IMR-90 (cell line): ENCODE measurements around the gene GRK5. TPM values are rescaled to one million over a fixed set of nuclear protein-coding genes. Genes with fewer than 3 reads are reported as not detected.
A peak's percentile ranks its signal among the peaks of the same experiment; 100 is the strongest.

Experiments
- ATAC-seq: fragments of 200-7000 bp; cut with Tn5 transposase; 2 replicates; pipeline ENCODE4 v1.9.1; 2020; ENCODE audit warnings: low read depth, mild to moderate bottlenecking, moderate library complexity
- BruUV-seq: library from RNA; stranded (reverse); fragments of 400-500 nt; replicated peaks from 2 replicates; lab custom pipeline; 2021; lab: Mats Ljungman, UMichigan
- CTCF ChIA-PET: fragments of 300-600 bp; formaldehyde crosslinking; extraction: SDS; loops from one replicate; lab custom pipeline; 2021; ENCODE audit warnings: antibody characterized with exemption; lab: Yijun Ruan, JAX
- POLR2A ChIA-PET: fragments of 300-600 bp; sonication (Branson Sonifier 250); formaldehyde crosslinking; loops from one replicate; lab custom pipeline; 2022; ENCODE audit warnings: antibody characterized with exemption; ENCODE audit not compliant: unreplicated experiment; lab: Charles Lee
- DNase-seq: peaks from one replicate; pipeline ENCODE4 v3.0.0; 2013
- H2AFZ ChIP-seq: replicated peaks from 2 replicates; pipeline ENCODE3; 2013; ENCODE audit warnings: low read length, mild to moderate bottlenecking; ENCODE audit not compliant: poor library complexity
- H2AK5ac ChIP-seq: 2 replicates; pipeline ENCODE4 v1.6.1; 2013; ENCODE audit warnings: low read depth, low read length, inconsistent platforms
- H2AK9ac ChIP-seq: replicated peaks from 2 replicates; pipeline ENCODE3; 2013; ENCODE audit warnings: mild to moderate bottlenecking, low read depth, low read length, moderate library complexity; ENCODE audit not compliant: poor library complexity
- H2BK120ac ChIP-seq: 2 replicates; pipeline ENCODE4 v1.6.1; 2013; ENCODE audit warnings: low read depth, low read length, inconsistent platforms
- H2BK15ac ChIP-seq: 3 replicates; pipeline ENCODE4 v1.6.1; 2013; ENCODE audit warnings: low read depth, low read length, inconsistent platforms
- H2BK20ac ChIP-seq: 2 replicates; pipeline ENCODE4 v1.6.1; 2013; ENCODE audit warnings: low read depth, mild to moderate bottlenecking, inconsistent platforms, low read length, moderate library complexity
- H2BK5ac ChIP-seq: 2 replicates; pipeline ENCODE4 v1.6.1; 2013; ENCODE audit warnings: mild to moderate bottlenecking, low read depth, low read length, inconsistent platforms; ENCODE audit not compliant: poor library complexity, severe bottlenecking
- H3K14ac ChIP-seq: replicated peaks from 2 replicates; pipeline ENCODE4 v1.6.1; 2013; ENCODE audit warnings: low read depth, low read length, inconsistent platforms
- H3K18ac ChIP-seq: 2 replicates; pipeline ENCODE4 v1.6.1; 2013; ENCODE audit warnings: low read depth, low read length, control low read depth
- H3K23ac ChIP-seq: 2 replicates; pipeline ENCODE4 v1.6.1; 2013; ENCODE audit warnings: low read depth, low read length, inconsistent platforms
- H3K27ac ChIP-seq: 2 replicates; pipeline ENCODE4 v1.5.1; 2013; ENCODE audit warnings: mild to moderate bottlenecking, control low read depth, low read length; ENCODE audit not compliant: insufficient read depth
- H3K27me3 ChIP-seq: 2 replicates; pipeline ENCODE4 v1.6.1; 2013; ENCODE audit warnings: low read length; ENCODE audit not compliant: control insufficient read depth, insufficient read depth
- H3K36me3 ChIP-seq: 2 replicates; pipeline ENCODE4 v1.6.1; 2013; ENCODE audit warnings: low read length, mixed read lengths; ENCODE audit not compliant: control insufficient read depth, insufficient read depth
- H3K4ac ChIP-seq: 2 replicates; pipeline ENCODE4 v1.6.1; 2013; ENCODE audit warnings: low read depth, low read length, inconsistent platforms
- H3K4me1 ChIP-seq: 2 replicates; pipeline ENCODE4 v1.6.1; 2013; ENCODE audit warnings: low read length, mixed read lengths; ENCODE audit not compliant: control insufficient read depth, insufficient read depth
- H3K4me2 ChIP-seq: 2 replicates; pipeline ENCODE4 v1.6.1; 2013; ENCODE audit warnings: low read depth, mild to moderate bottlenecking, control low read depth, low read length, moderate library complexity
- H3K4me3 ChIP-seq: 2 replicates; pipeline ENCODE4 v1.5.1; 2013; ENCODE audit warnings: low read depth, mild to moderate bottlenecking, control low read depth, low read length, moderate library complexity; ENCODE audit not compliant: insufficient read depth
- H3K56ac ChIP-seq: 2 replicates; pipeline ENCODE4 v1.6.1; 2013; ENCODE audit warnings: low read length, inconsistent platforms; ENCODE audit not compliant: insufficient read depth; ENCODE audit errors: extremely low read depth
- H3K79me1 ChIP-seq, 2 experiments: 2 replicates each; pipeline ENCODE4 v1.6.1; 2013; ENCODE audit warnings: low read length in 2 of 2, inconsistent platforms in 1 of 2, low read depth in 1 of 2
- H3K9ac ChIP-seq: 2 replicates; pipeline ENCODE4 v1.6.1; 2013; ENCODE audit warnings: low read depth, low read length, control low read depth
- H3K9me1 ChIP-seq: 2 replicates; pipeline ENCODE4 v1.6.1; 2013; ENCODE audit warnings: low read length, inconsistent platforms; ENCODE audit not compliant: insufficient read depth
- H3K9me3 ChIP-seq: 2 replicates; pipeline ENCODE4 v1.6.1; 2013; ENCODE audit warnings: low read length; ENCODE audit not compliant: control insufficient read depth, insufficient read depth
- H4K20me1 ChIP-seq: 2 replicates; pipeline ENCODE4 v1.6.1; 2013; ENCODE audit warnings: low read length, inconsistent platforms; ENCODE audit not compliant: insufficient read depth
- H4K5ac ChIP-seq: 2 replicates; pipeline ENCODE4 v1.6.1; 2013; ENCODE audit warnings: mild to moderate bottlenecking, low read depth, low read length, control low read depth
- H4K8ac ChIP-seq, 2 experiments: 2 replicates each; pipeline ENCODE4 v1.6.1; 2013; ENCODE audit warnings: low read depth in 2 of 2, low read length in 2 of 2, control low read depth in 1 of 2, inconsistent platforms in 1 of 2
- H4K91ac ChIP-seq: 2 replicates; pipeline ENCODE4 v1.6.1; 2013; ENCODE audit warnings: low read depth, low read length, inconsistent platforms; ENCODE audit not compliant: insufficient read depth
- BHLHE40 ChIP-seq: fragments of 150-350 bp; IDR thresholded peaks from 2 replicates; pipeline ENCODE4 v1.6.1; 2016; ENCODE audit warnings: mild to moderate bottlenecking, low read depth, low read length
- CHD1 ChIP-seq: IDR thresholded peaks from 2 replicates; pipeline ENCODE4 v1.6.1; 2012; ENCODE audit warnings: low read depth, low read length, improper control_type of control experiment
- ELK1 ChIP-seq: fragments of 150-350 bp; IDR thresholded peaks from 2 replicates; pipeline ENCODE4 v1.6.1; 2016; ENCODE audit warnings: low read depth, mild to moderate bottlenecking, low read length, moderate library complexity, borderline replicate concordance
- FOS ChIP-seq: fragments of 150-350 bp; IDR thresholded peaks from 2 replicates; pipeline ENCODE4 v1.6.1; 2016; ENCODE audit warnings: low read depth, low read length
- MAZ ChIP-seq: IDR thresholded peaks from 2 replicates; pipeline ENCODE4 v1.6.1; 2012; ENCODE audit warnings: low read depth, mild to moderate bottlenecking, low read length, improper control_type of control experiment, moderate library complexity, borderline replicate concordance
- MXI1 ChIP-seq: IDR thresholded peaks from 2 replicates; pipeline ENCODE4 v1.6.1; 2012; ENCODE audit warnings: low read depth, mild to moderate bottlenecking, low read length, moderate library complexity, borderline replicate concordance
- NFE2L2 ChIP-seq: fragments of 150-350 bp; IDR thresholded peaks from 2 replicates; pipeline ENCODE4 v1.6.1; 2016; ENCODE audit warnings: low read depth, mild to moderate bottlenecking, low read length
- POLR2A ChIP-seq: IDR thresholded peaks from 2 replicates; pipeline ENCODE4 v1.6.1; 2012; ENCODE audit warnings: mild to moderate bottlenecking, low read depth, low read length
- RAD21 ChIP-seq: IDR thresholded peaks from 2 replicates; pipeline ENCODE4 v1.6.1; 2012; ENCODE audit warnings: low read length, improper control_type of control experiment
- SMC3 ChIP-seq: fragments of 150-350 bp; IDR thresholded peaks from 2 replicates; pipeline ENCODE4 v1.6.1; 2016; ENCODE audit warnings: low read depth, mild to moderate bottlenecking, antibody characterized with exemption, low read length, moderate library complexity
- USF2 ChIP-seq: fragments of 150-350 bp; IDR thresholded peaks from 2 replicates; pipeline ENCODE4 v1.6.1; 2017; ENCODE audit warnings: mild to moderate bottlenecking, antibody characterized with exemption, low read length, low read depth
- WGBS, 2 experiments: methylation state at CpG; one replicate each; pipeline versions ENCODE4 v1.1.5 to v1.1.7; 2013; ENCODE audit warnings: missing lambda C conversion rate in 2 of 2; ENCODE audit not compliant: insufficient read length in 1 of 2; ENCODE audit errors: extremely low coverage in 2 of 2; 5-methylcytosine and 5-hydroxymethylcytosine counted together
- dilution Hi-C: fragments of 300-500 bp; cut with HindIII; formaldehyde crosslinking; loops from one replicate; pipeline ENCODE4 v1.14.3; 2018; ENCODE audit warnings: low sequenced_read_pairs; ENCODE audit not compliant: unreplicated experiment
- in situ Hi-C: fragments of 300-500 bp; cut with MboI; formaldehyde crosslinking; loops from 3 replicates; pipeline ENCODE4 v1.14.3; 2019; ENCODE audit warnings: low sequenced_read_pairs, inconsistent platforms, mixed read lengths
- intact Hi-C: fragments of 100-400 bp; cut with micrococcal nuclease; formaldehyde crosslinking; loops from 2 replicates; pipeline ENCODE4 v1.10.0; 2022
- polyA plus RNA-seq, 3 experiments: library from polyadenylated mRNA; depleted of rRNA; stranded (reverse); fragments of >200 nt; gene quantifications; 2 replicates each; pipeline ENCODE4 v1.2.3, GENCODE V29; 2012; ENCODE audit warnings: low replicate concordance in 1 of 3
- total RNA-seq: library from RNA; depleted of rRNA; stranded (reverse); fragments of >200 nt; gene quantifications from 2 replicates; pipeline ENCODE4 v1.2.3, GENCODE V29; 2012

GRK5 gene
- total and polyA plus RNA-seq, 2 of the 4 experiments (the other 2 are of a cell fraction): 12.9 to 16.3 TPM

GRCh38 chr10:119466076-119466475, 258.7 kb downstream of the GRK5 start:
- Histone ChIP-seq H3K36me3 (no peaks in the 10 kb centered on the region), H2BK15ac (no peak overlapping the region), H3K23ac (no peak overlapping the region), H2BK120ac (no peak overlapping the region), H2BK20ac (no peak overlapping the region), H3K27ac (no peak overlapping the region), H3K4me3 (no peak overlapping the region), H4K8ac (no peak overlapping the region), H2AK9ac (peak overlapping the region; percentile 25), H2AK5ac (no peak overlapping the region), H2BK5ac (no peak overlapping the region), H4K20me1 (no peaks in the 10 kb centered on the region), H3K4me2 (no peak overlapping the region), H3K56ac (no peak overlapping the region), H3K9me1 (no peaks in the 10 kb centered on the region; the same call in 1 of the 2 replicates), H3K14ac (no peak overlapping the region), H3K9ac (no peak overlapping the region), H3K79me1 (no peaks in the 10 kb centered on the region), H3K4ac (no peak overlapping the region), H2AFZ (no peak overlapping the region), H4K5ac (no peak overlapping the region), H3K4me1 (no peaks in the 10 kb centered on the region), H4K91ac (no peak overlapping the region), H3K18ac (no peak overlapping the region), H3K27me3 (peaks cover 20% of the 10 kb centered on the region), H3K9me3 (peaks cover 7% of the 10 kb centered on the region)
- no TSS peak for BruUV-seq
- no peak for ATAC-seq
- intact Hi-C loops (no loop called here), in situ Hi-C loops (no loop called here), dilution Hi-C loops (no loop called here)
- ChIA-PET CTCF (interaction anchor here (1.5 kb wide), 1 partner anchor 21 kb away, joined by 6 read pairs; no protein-coding TSS in a partner anchor), POLR2A (no interaction called here)
- no peak for DNase-seq
- whole genome bisulfite sequencing, 2 experiments: 57% methylated on average over 5 of the region's 10 CpGs; no CpG with 5 or more reads in 1 of the 2 experiments
- TF ChIP-seq USF2: no peak
- no peak for TF ChIP-seq NFE2L2
- no peak for TF ChIP-seq SMC3
- TF ChIP-seq POLR2A: no peak
- no peak for TF ChIP-seq ELK1
- no peak for TF ChIP-seq FOS
- no peak for TF ChIP-seq CHD1
- TF ChIP-seq BHLHE40: no peak
- TF ChIP-seq RAD21: no peak
- no peak for TF ChIP-seq MAZ
- no peak for TF ChIP-seq MXI1
